Ramos (cell line): ENCODE results near the gene PTBP2.

Experiments used
- in situ Hi-C: fragments of 300-500 bp; cut with MboI; formaldehyde crosslinking; loops from one replicate; pipeline ENCODE4 v1.14.3; 2022; ENCODE audit warnings: low sequenced_read_pairs; ENCODE audit not compliant: unreplicated experiment

PTBP2 gene, protein sequence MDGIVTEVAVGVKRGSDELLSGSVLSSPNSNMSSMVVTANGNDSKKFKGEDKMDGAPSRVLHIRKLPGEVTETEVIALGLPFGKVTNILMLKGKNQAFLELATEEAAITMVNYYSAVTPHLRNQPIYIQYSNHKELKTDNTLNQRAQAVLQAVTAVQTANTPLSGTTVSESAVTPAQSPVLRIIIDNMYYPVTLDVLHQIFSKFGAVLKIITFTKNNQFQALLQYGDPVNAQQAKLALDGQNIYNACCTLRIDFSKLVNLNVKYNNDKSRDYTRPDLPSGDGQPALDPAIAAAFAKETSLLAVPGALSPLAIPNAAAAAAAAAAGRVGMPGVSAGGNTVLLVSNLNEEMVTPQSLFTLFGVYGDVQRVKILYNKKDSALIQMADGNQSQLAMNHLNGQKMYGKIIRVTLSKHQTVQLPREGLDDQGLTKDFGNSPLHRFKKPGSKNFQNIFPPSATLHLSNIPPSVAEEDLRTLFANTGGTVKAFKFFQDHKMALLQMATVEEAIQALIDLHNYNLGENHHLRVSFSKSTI

DNA sequence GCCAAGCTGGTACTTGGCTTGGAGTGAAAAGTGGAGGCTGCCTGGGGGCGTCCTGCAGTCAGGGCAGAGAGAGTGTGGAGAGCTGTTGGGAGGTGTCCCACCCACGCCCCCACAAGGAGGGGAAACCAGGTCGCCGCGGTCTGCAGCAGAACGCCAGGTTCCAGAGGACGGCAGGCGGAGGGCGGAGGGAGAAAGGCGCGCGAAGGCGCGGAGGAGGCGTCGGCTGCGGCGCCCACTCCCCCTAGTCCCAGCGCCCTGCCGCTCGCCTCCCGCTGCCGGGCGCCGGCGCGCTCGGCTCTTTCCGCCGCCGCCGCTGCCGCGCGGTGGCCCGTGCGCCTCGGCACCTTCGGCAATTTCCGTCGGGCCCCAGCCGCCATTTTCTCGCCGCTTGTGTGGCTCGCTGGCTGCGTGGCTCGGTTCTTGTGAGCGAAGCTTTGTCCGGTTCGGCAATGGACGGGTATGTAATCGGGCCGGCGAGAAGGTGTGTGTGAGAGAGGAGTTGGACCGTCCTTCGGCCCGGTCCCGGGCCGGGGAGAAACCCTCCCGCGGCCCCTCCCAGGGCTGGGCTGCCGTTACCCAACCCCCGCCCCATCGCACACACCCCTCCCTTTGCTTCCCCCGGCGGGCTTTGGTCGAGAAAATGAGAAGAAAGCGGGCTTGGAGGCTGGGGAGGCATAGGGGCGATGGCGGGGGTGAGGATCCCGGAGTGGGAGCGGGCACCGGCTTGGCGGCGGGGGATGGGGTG lies at the start of gene PTBP2:
PTBP2 (plus strand) TSS at position 369 of the 745 bp plus-strand sequence; CDS start at position 450, 81 bp downstream.
- in situ Hi-C loops = no loop called here

DNA sequence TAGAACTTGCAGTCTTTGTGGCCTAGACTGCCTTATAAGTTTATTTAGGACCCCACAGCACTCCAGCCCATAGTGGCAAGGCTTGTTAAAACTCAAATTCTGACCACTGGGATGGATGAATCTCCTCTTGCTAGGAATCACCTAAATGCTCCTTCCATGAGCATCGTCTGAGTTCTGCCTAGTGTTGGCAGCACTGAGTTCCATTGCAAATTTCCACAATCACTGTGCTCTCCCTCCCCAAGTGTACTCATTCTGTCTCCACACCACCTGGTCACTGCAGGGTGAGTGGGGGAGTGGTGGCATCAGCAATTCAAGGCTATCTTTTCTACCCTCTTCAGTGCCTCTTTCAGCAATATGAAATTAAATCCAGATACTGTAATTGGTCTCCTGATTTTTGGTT lies 46.7 kb upstream of the PTBP2 start:
- in situ Hi-C loops = no loop called here

DNA sequence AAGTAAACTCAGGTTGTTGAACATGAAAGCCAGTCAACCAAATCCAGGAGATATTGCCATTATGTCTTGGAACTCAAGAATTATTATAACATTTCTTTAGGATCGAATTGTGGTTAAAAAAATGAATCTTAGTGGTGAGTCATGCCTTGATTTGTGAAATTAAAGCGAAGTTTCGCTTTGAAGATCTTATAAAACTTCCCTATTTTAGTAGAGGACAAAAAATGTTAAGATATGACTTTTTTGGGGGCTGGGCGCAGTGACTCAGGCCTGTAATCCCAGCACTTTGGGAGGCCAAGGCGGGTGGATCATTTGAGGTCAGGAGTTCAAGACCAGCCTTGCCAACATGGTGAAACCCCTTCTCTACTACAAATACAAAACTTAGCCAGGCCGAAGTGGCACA lies 39.5 kb upstream of the PTBP2 start:
- in situ Hi-C loops = no loop called here

DNA sequence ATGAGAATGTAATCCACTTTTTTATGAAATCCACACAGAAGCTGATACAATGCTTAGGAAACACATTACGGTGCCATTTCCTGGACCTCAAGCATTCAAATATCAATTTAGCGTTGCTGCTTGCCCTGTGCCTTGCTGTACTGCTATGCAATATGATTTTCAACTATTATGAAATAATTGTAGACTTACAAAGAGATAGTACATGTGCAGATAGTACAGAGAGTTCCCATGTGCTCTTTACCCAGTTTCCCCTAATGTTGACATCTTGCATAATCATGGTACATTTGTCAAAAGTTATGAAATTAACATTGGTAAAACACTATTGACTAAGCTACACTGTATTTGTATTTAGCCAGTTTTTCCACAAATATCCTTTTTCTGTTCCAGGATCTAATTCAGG lies 37.7 kb upstream of the PTBP2 start:
- in situ Hi-C loops = no loop called here

DNA sequence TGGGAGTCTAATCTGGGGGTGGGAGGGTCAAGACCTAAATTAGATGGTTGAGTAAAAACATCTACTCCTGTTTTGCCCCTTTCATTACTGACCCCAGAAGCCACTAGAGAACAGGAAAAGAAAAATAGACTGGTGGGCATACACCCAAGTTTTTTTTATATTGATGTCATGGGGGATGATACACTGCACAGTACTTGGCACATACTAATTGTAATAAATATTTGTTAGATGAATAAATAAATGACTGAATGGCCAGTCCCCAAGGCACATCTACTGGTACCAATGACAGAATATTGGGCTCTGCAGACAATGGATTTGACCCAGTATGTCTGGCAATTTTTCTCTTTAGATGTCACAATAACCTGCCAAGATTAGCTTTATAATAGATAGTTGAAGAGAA lies 36.8 kb upstream of the PTBP2 start:
- in situ Hi-C loops = no loop called here

DNA sequence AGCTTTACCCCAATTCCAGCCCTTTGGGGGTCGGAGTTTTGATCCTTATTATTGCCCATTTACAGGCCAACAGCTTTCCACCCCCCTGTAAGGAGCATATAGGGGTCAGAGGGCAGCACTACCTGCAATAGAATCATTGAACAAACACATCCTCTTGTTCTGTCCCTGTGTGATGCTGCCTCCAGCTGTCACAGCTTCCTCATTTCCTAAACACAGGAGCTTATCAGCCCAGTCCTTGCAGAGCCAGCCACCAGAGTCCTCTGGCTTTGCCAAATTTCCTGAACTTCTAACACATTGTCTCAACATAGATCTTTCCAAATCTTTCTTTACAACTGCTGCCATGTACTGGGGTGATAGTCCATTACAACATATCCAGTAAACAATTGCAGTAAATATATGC lies 32.8 kb upstream of the PTBP2 start:
- in situ Hi-C loops = no loop called here

DNA sequence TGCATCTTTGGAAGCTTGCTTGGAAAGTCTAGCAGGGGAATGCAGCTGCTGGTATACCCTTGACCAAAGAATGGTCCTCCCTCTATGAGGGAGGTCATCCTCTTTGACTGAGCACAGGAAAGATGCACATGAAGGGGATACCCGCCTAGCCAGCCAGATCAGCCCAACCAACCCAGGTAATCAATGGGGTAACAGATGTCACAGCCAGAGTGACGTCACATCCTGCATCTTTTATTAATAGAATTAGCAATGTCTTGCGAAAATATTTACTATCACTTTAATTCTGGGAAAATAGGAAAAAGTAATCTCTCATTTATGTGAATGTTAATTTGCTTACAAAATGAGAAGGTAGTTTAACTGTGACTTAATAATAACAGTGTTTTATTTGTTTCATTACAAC lies 25.6 kb upstream of the PTBP2 start:
- in situ Hi-C loops = no loop called here

DNA sequence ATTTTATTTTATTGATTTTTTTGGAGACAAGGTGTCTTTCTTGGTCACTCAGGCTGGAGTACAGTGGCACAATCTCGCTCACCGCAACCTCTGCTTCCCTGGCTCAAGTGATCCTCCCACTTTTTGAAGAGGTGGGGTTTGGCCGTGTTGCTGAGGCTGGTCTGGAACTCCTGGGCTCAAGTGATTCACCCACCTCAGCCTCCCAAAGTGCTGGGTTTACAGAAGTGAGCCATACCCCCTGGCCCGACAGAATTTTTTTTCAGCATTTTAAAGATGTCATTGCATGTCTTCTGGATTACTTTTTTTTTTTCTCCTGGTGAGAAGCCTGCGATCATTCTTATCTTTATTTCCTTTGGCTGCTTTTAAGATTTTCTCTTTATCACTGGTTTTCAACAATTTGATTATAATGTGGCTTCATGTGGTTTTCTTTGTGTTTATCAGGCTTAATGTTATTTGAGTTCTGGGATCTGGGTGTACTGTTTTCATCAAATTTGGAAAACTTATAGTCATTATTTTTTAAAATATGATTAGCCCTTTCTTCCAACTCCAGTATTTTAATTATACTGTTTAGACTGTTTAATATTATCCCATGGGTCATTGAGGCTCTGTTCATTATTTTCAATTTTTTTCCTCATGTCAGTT lies 23.1 kb upstream of the PTBP2 start:
- in situ Hi-C loops = no loop called here

DNA sequence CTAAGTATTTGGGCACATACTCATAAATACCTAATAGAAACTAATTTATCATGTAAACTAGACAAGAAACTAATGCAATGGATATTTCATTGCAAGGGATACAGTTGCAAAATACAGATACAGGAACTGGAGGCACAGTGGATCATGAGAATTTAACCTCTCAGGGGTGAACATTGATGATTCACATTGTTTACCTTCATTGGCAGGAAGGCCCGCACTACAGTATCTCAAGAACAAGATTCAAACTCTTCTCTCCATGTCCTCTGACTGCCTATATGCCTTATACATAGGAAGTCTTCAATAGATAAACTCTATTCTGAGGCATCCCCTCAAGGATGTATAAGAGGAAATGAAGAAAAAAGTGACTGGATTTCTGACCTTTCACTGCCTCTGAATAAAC lies 18.4 kb upstream of the PTBP2 start:
- in situ Hi-C loops = no loop called here

DNA sequence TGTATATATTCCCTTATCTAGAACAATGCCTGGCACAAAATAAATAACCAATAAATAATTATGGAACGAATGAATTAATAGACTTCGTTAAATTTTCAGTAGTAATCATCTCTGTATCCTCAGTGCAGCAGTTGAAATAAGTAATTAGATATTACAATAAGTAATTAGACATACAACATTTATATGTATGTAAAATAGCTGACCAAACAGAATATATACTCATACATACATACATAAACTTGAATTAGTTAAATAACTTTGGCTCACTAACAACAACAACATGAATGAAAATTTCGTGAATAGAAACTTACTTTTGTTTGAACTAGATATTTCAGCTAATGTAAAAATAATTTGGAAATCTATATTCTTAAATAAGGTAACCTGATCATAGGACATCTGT lies 14.6 kb upstream of the PTBP2 start:
- in situ Hi-C loops = no loop called here

DNA sequence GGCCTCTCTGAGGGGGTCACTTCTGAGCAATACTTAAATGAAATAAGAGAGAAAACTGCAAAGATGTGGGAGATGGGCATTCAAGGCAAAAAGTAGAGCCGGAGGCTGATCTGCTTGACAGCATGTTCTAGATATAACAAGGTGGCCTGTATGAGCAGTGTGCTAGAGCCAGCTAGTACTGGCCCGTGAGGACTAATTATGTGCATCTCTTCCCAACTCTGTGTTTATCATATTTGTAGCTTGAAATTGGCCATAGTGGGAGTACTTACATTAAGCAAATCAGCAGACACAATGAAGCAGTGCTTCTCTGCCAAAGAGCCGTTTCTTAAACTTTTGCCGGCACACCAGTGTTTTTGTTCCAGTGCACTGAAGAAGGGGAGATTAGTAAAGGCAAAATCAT lies 13.1 kb upstream of the PTBP2 start:
- in situ Hi-C loops = no loop called here

DNA sequence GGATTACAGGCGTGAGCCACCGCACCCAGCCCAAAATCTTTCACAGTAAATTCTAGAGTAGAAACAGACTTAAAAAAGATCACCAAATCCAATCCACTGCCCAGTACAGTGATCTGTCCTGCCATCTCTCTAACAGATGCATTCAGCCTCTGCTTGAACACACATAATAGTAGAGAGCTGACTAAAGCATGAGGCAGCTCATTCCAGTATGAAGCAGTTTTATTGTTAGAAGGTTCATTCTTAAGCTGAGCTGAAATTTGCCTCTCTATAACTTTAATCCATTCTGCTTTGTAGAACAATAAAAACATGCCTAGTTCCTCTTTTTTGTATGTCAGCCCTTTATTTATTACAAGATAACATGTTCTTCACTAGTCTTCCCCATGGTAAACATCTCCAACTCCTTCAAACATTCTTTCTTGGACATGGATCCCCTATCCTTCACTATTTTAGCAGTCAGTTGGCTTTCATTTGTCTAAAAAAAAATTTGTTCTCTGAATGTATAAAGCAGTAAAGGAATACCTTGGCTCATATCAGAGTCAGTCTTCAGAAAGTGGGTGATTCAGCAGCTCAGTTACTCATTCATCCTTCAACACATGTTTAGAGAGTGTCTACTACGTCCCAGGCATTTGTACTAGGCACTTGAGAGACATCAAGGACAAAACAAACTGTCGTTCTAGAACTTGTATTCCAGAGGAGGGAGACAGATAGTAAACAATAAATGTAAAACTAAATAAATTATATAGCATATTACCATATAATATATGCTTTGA lies 10.7 kb upstream of the PTBP2 start:
- in situ Hi-C loops = no loop called here

DNA sequence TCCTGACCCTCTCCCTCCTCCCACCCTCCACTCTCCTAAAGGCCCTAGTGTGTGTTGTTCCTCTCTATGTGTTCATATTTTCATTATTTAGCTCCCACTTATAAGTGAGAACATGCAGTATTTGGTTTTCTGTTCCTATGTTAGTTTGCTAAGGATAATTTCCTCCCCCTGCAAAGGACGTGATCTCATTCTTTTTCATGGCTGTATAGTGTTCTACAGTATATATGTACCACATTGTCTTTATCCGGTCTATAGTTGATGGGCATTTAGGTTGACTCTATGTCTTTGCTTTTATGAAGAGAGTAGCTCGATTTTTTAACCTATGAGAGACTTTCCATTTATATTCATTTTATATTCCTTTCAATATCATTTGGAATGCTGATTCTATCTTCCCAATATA lies 7.9 kb upstream of the PTBP2 start:
- in situ Hi-C loops = no loop called here

DNA sequence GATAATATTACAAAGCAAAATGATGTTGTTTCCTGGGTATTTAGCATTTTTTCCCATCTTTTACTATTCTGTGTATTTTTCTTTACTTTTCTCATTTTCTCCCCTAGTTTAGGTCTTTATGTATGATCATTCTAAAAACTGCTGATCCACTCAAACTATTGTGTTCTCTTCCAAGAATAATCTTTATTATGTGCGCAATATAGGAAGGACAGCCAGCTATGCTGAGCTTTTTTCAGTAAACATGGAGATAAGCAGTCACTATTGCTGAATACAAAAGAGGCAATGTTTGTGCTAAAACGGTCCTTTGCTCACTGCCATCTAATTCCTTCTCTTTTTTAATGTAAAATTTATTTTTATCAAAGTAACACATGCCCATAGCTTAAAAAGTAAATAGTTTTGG lies 6.7 kb upstream of the PTBP2 start:
- in situ Hi-C loops = no loop called here

DNA sequence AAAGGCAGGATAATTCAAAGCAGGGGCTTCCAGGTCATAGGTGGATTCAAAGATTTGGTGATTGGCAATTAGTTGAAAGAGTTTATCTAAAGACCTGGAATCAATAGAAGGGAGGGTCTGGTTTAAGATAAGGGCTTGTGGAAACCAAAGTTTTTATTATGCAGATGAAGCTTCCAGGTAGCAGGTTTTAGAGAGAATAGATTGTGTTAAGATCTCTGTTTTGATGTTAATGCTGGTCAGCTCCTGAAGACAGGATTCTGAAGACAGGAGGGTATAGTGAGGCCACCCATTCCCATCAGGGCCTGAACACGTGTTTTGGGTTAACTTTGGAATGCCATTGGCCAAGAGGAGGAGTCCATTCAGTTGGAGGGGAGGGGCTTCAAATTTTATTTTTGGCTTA lies 6.1 kb upstream of the PTBP2 start:
- in situ Hi-C loops = no loop called here

DNA sequence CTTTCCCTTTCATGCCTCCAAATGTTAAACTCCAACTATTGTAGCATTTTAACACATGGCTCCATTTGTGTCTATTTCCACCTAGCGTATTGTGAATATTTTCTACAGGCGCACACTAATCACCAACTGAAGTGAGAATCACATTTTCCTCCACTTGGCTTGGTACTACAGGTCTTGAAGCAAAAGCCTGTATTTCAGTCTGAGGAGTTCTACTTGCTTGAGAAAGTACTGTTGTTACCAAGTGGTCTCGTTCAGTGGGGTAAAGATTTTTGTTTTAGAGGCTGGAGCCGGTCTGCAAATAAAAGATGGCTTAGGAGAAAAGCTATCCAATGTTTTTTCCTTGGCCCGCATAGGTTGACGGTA lies 550 bp upstream of the PTBP2 start:
- in situ Hi-C loops = no loop called here

DNA sequence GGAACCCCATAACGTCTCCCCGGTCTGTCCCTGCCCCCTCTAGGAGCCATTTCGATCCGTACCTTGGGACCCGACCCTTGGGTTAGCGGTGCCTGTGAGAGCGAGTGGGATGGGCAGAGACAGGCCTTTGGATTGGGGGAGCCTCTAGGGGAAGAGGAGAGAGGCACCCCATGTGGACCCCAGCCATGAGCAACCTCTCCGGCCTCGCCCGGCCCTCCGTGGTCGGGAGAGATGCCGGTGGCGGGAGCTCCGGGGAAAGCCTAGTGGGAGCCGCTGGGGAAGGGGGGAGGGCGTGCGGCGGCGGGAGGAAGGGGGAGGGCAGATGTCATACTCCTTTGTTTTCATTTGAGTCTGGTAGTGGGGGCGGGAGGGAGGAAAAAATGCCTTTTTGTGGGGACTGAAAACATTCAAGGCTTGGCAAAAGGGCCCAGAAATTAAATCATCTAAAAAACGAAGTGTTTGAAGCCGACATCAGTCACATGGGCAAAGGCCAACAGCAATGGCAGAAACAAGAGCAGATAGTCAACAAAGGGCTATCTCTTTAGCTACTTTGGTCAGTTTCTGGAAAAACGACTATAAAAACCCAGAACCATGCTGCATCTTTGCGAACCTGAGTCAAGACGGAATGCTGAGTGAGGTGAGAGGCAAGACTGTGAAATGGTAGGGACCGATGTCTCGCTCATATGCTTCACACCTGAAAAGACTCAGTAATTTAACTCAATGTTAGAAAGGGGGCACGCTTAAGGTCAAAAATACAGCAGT lies 758 bp downstream of the PTBP2 start:
- in situ Hi-C loops = no loop called here

DNA sequence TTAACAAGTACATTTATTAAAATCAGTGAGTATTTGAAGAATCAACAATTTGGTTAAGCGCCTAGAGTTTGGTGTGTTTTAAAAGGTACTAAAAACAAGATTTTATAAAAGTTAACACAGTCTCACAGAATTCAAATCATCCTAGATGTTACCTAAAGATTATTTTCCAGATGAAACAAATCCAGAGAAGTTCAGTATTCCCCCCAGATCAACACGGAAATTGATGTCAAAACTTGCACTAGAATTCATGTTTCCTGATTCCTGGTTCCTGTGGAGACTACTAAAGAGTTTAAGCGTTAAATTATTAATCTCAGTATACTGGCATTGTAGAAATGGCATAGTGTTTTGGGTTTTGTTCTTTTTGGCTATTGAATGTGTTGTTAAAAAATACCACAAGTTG lies 1.4 kb downstream of the PTBP2 start:
- in situ Hi-C loops = no loop called here

DNA sequence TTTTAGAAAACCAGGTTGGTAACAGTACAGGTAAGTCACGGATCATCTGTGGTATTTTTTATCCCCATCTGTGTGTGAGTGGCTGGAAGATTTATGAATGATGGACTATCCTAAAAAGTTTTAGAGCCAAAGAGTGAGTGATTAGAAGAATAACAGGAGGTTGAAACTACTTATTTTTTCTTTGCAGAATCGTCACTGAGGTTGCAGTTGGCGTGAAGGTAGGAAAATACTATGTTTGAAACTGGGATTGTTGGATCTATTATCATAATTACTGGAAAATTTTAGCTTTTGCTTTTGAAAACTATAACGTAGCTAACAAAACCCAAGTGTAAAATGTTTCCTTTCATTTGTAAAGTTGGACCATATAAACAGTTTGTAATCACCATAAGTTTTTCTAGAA lies 1.8 kb downstream of the PTBP2 start:
- in situ Hi-C loops = no loop called here

DNA sequence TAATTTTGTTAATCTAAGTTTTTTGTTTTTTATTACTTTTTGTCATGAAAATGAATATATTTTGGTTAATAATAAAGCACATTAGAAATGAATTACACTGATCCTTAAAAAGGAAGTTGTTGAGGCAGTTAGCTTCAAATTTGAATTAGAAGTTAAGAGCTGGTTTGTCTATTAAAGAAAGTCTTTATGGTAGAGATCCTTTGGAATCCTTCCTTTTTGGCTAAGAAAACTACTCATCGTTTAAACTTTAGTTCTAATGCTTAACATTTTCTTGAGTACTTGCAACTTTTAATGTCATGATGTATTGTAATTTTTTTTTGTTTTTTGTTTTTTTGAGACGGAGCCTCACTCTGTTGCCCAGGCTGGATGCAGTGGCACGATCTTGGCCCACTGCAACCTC lies 2.4 kb downstream of the PTBP2 start:
- in situ Hi-C loops = no loop called here
